NK-92 (cell line): ENCODE data around the gene GMPPA.

Experiments
- DNase-seq: peaks from one replicate; lab custom pipeline; 2025; ENCODE audit not compliant: unreplicated experiment; lab: John Stamatoyannopoulos, UW

GMPPA gene

GRCh38 chr2:219467736-219468075, 31.0 kb upstream of the GMPPA start:
- no peak for DNase-seq

GRCh38 chr2:219468410-219469185, 30.1 kb upstream of the GMPPA start:
- no peak for DNase-seq

- no peak for DNase-seq
These were observed 29.4 kb upstream of the GMPPA start for GRCh38 chr2:219469186-219469724.

- no peak for DNase-seq
These were observed 28.3 kb upstream of the GMPPA start for GRCh38 chr2:219470429-219470828.

- no peak for DNase-seq
These were observed 27.0 kb upstream of the GMPPA start for GRCh38 chr2:219471476-219472371.

- no peak for DNase-seq
These were observed 26.0 kb upstream of the GMPPA start for GRCh38 chr2:219472629-219473187.

- no peak for DNase-seq
These were observed 25.2 kb upstream of the GMPPA start for GRCh38 chr2:219473511-219473910.

- DNase-seq = no peak
These were observed 24.2 kb upstream of the GMPPA start for GRCh38 chr2:219474285-219475060.

- no peak for DNase-seq
These were observed 23.4 kb upstream of the GMPPA start for GRCh38 chr2:219475278-219475677.

GRCh38 chr2:219475697-219476651, 22.7 kb upstream of the GMPPA start:
- DNase-seq = no peak

GRCh38 chr2:219476652-219477151, 22.0 kb upstream of the GMPPA start:
- DNase-seq = no peak

GRCh38 chr2:219477179-219477578, 21.5 kb upstream of the GMPPA start:
- DNase-seq = no peak

GRCh38 chr2:219477815-219478214, 20.9 kb upstream of the GMPPA start:
- DNase-seq = no peak

- DNase-seq = no peak
These were observed 19.8 kb upstream of the GMPPA start for GRCh38 chr2:219478916-219479315.

- no peak for DNase-seq
These were observed 18.7 kb upstream of the GMPPA start for GRCh38 chr2:219480004-219480403.

GRCh38 chr2:219482674-219483405, 15.9 kb upstream of the GMPPA start:
- DNase-seq = no peak

GRCh38 chr2:219483451-219484342, 15.0 kb upstream of the GMPPA start:
- no peak for DNase-seq
